Measurements from ENCODE around the gene ABCG2.

The ABCG2 gene

DNA sequence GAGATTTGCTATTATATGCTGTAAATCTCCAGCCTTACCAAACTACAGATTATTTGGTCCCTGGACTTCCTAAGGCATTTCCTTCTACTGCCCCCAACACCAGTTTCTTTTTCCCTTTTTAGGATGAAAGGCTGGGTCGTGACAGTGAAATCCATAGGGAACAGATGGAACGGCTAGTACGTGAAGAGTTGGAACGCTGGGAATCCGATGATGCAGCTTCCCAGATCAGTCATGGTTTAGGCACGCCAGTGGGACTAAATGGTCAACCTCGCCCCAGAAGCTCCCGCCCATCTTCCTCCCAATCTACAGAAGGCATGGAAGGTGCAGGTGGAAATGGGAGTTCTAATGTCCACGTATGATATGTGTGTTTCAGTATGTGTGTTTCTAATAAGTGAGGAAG is 83.1 kb downstream of the ABCG2 start:
- no peak for DNase-seq (ENCODE audit: low read depth)
- no peak for TF ChIP-seq CTCF (conservative IDR thresholded peaks at IDR 0.05; ENCODE audit: low read depth, low read length)
- no peak overlapping the region for H3K4me3 ChIP-seq (ENCODE audit: low read length)

GRCh38 chr4:88070031-88070430 is 88.4 kb downstream of the ABCG2 start:
- no peak overlapping the region for H3K4me3 ChIP-seq (ENCODE audit: low read length)
- TF ChIP-seq CTCF (conservative IDR thresholded peaks at IDR 0.05; ENCODE audit: low read depth, low read length): no peak
- DNase-seq (ENCODE audit: low read depth): no peak

DNA sequence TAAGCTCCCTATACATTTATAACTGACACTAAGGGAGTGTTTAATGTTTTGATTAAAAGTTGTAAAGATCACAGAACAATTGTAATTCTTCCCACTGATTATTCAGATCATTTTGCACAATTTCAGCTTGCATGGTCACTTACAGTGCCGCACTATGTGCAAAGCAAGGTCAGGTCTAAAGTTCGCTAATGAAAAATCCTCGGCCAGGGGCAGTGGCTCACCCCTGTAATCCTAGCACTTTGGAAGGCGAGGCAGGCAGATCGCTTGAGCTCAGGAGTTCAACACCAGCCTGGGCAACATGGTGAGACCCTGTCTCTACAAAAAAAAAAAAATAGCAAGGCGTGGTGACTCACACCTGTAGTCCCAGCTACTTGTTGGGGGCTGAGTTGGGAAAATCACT is 94.0 kb downstream of the ABCG2 start:
- no peak overlapping the region for H3K4me3 ChIP-seq (ENCODE audit: low read length)
- no peak for TF ChIP-seq CTCF (conservative IDR thresholded peaks at IDR 0.05; ENCODE audit: low read depth, low read length)
- DNase-seq (ENCODE audit: low read depth): no peak

DNA sequence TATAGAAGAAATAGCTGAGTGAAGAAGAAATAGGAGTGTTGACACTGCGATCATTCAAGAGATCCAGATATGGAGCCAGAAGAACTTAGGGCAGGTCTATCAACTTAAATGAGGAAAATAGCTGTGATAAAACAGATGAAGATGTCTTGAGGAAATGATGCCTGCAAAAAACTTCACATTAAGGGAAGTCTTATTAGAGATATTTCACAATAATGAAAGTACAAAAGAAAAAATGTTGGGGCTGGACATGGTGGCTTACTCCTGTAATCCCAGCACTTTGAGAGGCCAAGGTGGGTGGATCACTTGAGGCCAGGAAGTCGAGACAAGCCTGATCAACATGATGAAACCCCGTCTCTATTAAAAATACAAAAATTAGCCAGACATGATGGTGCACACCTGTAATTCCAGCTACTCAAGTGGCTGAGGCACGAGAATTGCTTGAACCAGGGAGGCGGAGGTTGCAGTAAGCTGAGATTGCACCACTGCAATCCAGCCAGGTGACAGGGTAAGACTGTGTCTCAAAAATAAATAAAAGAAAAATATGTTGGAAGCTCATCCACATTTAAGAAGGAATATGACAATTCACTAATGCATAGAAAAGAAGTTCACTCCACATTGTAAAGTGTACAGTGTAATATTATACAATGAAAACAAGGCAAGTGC is 94.7 kb downstream of the ABCG2 start:
- H3K4me3 ChIP-seq (ENCODE audit: low read length): no peak overlapping the region
- no peak for TF ChIP-seq CTCF (conservative IDR thresholded peaks at IDR 0.05; ENCODE audit: low read depth, low read length)
- DNase-seq (ENCODE audit: low read depth): no peak

DNA sequence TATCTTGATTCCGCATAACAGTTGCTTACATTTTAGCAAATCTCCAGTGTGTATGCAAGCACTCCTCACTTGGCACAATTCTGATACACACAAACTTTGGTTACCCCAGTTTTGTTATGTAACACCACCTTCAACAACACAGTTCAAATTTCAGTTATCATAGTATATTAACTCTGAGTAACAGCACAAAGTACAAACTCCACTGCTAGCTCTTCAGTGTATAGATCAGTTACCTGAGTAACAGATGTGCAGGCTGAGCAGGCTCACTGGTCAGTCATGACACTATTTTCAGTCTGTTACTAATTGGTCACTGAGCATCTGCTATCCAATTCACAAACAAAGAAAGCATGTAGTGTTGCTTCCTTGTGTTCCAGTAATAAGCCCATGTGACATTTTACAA is 95.6 kb downstream of the ABCG2 start:
- no peak overlapping the region for H3K4me3 ChIP-seq (ENCODE audit: low read length)
- DNase-seq (ENCODE audit: low read depth): no peak
- no peak for TF ChIP-seq CTCF (conservative IDR thresholded peaks at IDR 0.05; ENCODE audit: low read depth, low read length)

DNA sequence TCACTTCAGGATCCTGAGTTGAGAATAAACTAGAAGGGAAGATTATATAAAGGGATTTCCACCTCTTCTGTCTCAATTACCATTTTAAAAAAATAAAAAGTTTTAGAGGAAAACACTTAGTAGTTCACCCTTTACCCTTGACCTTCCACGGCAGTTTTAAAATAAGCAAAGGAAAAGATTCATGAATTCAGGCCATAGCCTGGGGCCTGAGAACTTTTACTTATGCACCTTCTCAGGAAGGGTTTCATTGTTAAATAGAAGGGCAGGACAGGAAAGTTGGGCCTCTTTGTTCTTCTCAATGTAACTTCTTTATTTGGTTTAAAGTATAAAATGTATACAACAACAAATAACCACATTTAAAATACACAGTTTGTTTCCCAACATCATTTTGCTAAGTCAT is 96.1 kb downstream of the ABCG2 start:
- TF ChIP-seq CTCF (conservative IDR thresholded peaks at IDR 0.05; ENCODE audit: low read depth, low read length): no peak
- DNase-seq (ENCODE audit: low read depth): no peak
- no peak overlapping the region for H3K4me3 ChIP-seq (ENCODE audit: low read length)

DNA sequence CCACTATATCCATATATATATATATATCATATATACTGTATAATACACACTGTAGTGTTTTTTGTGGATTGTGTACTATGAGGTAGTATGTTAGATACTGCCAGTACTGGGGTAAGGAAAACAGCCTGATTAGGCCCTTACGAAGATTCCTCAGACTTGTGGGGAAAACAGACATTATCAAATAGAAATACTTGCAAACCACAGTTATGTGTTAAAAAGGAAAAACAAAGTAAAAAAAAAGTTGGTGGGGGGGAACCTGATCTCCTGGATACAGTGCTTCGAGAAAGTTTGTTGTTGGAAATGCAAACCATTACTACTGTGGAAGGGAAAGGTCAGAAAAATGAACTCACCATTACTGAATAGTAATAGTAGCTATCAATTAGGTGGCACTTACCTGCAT is 98.0 kb downstream of the ABCG2 start:
- TF ChIP-seq CTCF (conservative IDR thresholded peaks at IDR 0.05; ENCODE audit: low read depth, low read length): no peak
- no peak for DNase-seq (ENCODE audit: low read depth)
- H3K4me3 ChIP-seq (ENCODE audit: low read length): no peak overlapping the region

All from retinal pigment epithelial cell (primary cell).